MM.1S (cell line): Measurements from ENCODE around the gene CREB3L2.

Source experiments
- EZH2phosphoT487 ChIP-seq: fragments of 300-600 bp; sonication (generic); IDR thresholded peaks from 2 replicates; pipeline ENCODE4 v1.6.1; 2018; ENCODE audit warnings: antibody characterized with exemption, low read length
- TF ChIP-seq, protein P1 (sequence below): fragments of 300-600 bp; sonication (generic); IDR thresholded peaks from 2 replicates; pipeline ENCODE4 v1.5.1; 2016; ENCODE audit warnings: antibody characterized with exemption, low read length, mixed read lengths

DNA sequence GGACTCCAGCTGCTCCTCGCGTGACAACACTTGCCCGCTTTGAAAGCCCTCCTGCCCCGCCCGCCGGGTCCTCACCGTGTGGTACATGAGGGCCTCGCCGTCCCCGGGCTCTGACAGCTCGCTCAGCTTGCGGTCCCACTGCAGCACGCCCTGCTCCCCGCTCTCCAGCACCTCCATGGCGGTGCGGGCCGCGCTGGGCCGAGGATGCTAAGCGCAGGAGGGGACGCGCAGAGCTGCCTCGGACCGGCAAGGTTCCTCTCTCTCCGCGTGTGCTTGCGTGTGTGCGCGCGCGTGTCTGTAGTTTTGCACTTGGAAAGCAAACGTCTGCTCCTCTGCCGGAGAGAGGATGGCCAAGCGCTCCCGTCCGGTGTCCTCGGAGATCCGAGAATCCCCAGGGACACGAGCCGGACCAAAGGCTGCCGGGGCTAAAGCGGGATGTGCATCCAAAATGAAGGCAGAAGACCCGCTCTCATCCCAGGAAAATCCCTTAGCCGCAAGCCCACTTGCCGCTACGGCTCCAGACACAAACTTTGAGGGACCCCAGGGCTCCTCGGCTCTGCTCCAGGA, at the start of gene CREB3L2:
- TF ChIP-seq, protein P1, sequence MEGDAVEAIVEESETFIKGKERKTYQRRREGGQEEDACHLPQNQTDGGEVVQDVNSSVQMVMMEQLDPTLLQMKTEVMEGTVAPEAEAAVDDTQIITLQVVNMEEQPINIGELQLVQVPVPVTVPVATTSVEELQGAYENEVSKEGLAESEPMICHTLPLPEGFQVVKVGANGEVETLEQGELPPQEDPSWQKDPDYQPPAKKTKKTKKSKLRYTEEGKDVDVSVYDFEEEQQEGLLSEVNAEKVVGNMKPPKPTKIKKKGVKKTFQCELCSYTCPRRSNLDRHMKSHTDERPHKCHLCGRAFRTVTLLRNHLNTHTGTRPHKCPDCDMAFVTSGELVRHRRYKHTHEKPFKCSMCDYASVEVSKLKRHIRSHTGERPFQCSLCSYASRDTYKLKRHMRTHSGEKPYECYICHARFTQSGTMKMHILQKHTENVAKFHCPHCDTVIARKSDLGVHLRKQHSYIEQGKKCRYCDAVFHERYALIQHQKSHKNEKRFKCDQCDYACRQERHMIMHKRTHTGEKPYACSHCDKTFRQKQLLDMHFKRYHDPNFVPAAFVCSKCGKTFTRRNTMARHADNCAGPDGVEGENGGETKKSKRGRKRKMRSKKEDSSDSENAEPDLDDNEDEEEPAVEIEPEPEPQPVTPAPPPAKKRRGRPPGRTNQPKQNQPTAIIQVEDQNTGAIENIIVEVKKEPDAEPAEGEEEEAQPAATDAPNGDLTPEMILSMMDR, result no peak
- TF ChIP-seq EZH2phosphoT487, result no peak
